Esophagus squamous epithelium (tissue), 5 donors: ENCODE results near the gene NACC1. TPM values are rescaled to one million over a fixed set of nuclear protein-coding genes. Genes with fewer than 3 reads are reported as not detected.

Source experiments
- DNase-seq: peaks from one replicate; lab custom pipeline; 2025; lab: John Stamatoyannopoulos, UW
- H3K27ac ChIP-seq, 4 donors: fragments of 200-600 bp; sonication (generic); one replicate each; pipeline ENCODE4 v1.5.1; 2016 to 2019; ENCODE audit warnings: mild to moderate bottlenecking in 1 of 4
- H3K27me3 ChIP-seq, 4 donors: fragments of 200-600 bp; sonication (generic); 1 replicate in 3 of 4; 2 replicates in 1 of 4; pipeline versions ENCODE4 v1.5.1 to v1.6.0; 2017 to 2021; ENCODE audit warnings: antibody characterized with exemption in 1 of 4
- H3K36me3 ChIP-seq, 3 donors: fragments of 200-600 bp; sonication (generic); one replicate each; pipeline ENCODE4 v1.5.1; 2016 to 2019
- H3K4me1 ChIP-seq, 3 donors: fragments of 200-600 bp; sonication (generic); one replicate each; pipeline ENCODE4 v1.5.1; 2017 to 2019
- H3K4me3 ChIP-seq, 4 donors: fragments of 200-600 bp; sonication (generic); 1 replicate in 3 of 4; 2 replicates in 1 of 4; pipeline ENCODE4 v1.5.1; 2016 to 2019; ENCODE audit warnings: mild to moderate bottlenecking in 2 of 4, moderate library complexity in 1 of 4
- H3K9me3 ChIP-seq, 3 donors: fragments of 200-600 bp; sonication (generic); one replicate each; pipeline ENCODE4 v1.5.1; 2016 to 2019
- POLR2A ChIP-seq, 4 donors: fragments of 450-650 bp; IDR thresholded peaks; one replicate each; pipeline ENCODE4 v1.6.1; 2017; ENCODE audit warnings: antibody characterized with exemption in 4 of 4, mild to moderate bottlenecking in 4 of 4, moderate library complexity in 3 of 4
- WGBS, 2 donors: methylation state at CpG; one replicate each; pipeline ENCODE4 v1.1.5; 2018; 5-methylcytosine and 5-hydroxymethylcytosine counted together
- intact Hi-C: fragments of 100-400 bp; cut with DNase I; formaldehyde crosslinking; loops from one replicate; pipeline ENCODE4 v1.15.0; 2022
- total RNA-seq, 4 donors: library from RNA; depleted of rRNA; stranded (reverse); fragments of >200 nt; gene quantifications; one replicate each; pipeline ENCODE4 v1.1.0, GENCODE V29; 2016
- TF ChIP-seq, protein P1 (sequence below), 6 experiments: fragments of 450-650 bp in 4 of 6; fragments of 200-600 bp in 2 of 6; sonication (generic) in 2 of 6; IDR thresholded peaks; one replicate each; pipeline ENCODE4 v1.5.1; 2016 to 2019; ENCODE audit warnings: antibody characterized with exemption in 6 of 6, mild to moderate bottlenecking in 4 of 6, moderate library complexity in 4 of 6
- donor health status: DM: yes; HTN: yes; CAD: no.

The NACC1 gene
- total RNA-seq, 4 donors from 2014 or later = 26.7 to 45.5 (median 37.1) TPM

DNA sequence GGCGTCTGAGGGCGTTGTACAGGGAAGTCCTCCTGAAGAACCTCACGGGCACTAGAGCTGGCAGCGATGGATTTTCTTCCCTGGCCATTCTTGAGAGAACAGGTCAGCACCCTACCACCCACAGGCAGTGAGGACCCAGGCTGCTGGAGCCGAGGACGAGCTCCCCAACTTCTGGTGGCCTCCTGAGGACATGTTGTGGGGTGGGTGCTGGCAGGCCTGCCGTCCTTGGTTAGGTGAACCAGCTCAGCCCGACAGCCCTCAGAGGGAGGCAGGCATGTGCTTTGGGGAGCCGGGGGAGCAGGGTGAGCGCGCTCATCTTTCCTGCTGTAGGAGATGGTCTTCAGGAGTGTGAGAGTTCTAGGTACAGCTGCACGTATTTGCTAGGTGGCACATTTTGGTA lies 30.8 kb upstream of the NACC1 start:
- intact Hi-C loops = no loop called here
- Histone ChIP-seq H3K9me3 (no peaks in the 10 kb centered on the region), H3K4me1 (peaks cover 0 to 60% (median 21%) of the 10 kb centered on the region in 3 donors), H3K4me3 (no peak overlapping the region), H3K27ac (peak overlapping the region in 2 of 4 donors; percentile 21 to 42), H3K36me3 (peaks cover 0 to 100% (median 25%) of the 10 kb centered on the region in 3 donors), H3K27me3 (no peaks in the 10 kb centered on the region)
- TF ChIP-seq, protein P1, sequence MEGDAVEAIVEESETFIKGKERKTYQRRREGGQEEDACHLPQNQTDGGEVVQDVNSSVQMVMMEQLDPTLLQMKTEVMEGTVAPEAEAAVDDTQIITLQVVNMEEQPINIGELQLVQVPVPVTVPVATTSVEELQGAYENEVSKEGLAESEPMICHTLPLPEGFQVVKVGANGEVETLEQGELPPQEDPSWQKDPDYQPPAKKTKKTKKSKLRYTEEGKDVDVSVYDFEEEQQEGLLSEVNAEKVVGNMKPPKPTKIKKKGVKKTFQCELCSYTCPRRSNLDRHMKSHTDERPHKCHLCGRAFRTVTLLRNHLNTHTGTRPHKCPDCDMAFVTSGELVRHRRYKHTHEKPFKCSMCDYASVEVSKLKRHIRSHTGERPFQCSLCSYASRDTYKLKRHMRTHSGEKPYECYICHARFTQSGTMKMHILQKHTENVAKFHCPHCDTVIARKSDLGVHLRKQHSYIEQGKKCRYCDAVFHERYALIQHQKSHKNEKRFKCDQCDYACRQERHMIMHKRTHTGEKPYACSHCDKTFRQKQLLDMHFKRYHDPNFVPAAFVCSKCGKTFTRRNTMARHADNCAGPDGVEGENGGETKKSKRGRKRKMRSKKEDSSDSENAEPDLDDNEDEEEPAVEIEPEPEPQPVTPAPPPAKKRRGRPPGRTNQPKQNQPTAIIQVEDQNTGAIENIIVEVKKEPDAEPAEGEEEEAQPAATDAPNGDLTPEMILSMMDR (IDR thresholded peaks at IDR 0.05) = no peak
- TF ChIP-seq POLR2A (IDR thresholded peaks at IDR 0.05) = no peak
- 78% methylated on average over 5 of the region's 12 CpGs; no CpG with 5 or more reads in 1 of the 2 donors for WGBS, 2 donors
- DNase-seq = no peak

DNA sequence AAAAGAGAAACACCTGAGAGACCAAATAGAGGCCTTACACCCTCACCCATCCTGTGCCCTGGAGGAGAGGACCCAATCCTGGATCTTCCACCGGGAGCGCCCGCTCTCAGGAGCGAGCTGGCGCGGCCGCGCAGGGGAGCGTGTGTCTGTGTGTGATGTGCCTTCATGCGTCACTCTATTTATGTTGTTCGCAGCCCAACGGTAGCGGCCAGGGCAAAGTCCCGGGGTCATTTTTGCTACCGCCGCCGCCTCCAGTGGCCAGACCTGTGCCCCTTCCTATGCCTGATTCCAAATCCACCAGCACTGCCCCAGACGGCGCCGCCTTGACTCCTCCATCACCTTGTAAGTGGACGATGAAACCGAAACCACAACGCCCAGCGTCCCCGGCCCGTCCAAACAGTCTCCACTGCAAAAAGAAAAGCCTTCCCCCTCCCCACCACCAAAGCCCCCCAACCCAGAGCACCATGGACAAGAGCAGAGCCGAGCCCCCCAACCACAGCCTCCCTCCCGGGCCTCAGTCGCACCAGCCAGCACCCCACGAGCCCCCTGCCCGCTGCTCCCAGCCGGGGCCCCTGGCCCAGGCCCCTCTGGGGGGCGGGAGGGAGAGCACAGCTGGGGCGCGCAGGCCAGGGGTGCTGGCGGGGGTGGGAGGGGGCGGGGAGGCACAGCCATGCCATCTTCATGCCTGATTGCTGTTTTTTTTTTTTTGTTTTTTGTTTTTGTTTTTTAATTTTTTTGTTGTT lies 30.1 kb upstream of the NACC1 start:
- no peak for DNase-seq
- Histone ChIP-seq H3K4me1 (peaks cover 0 to 59% (median 24%) of the 10 kb centered on the region in 3 donors), H3K4me3 (no peak overlapping the region), H3K27me3 (no peaks in the 10 kb centered on the region), H3K9me3 (no peaks in the 10 kb centered on the region), H3K27ac (peak overlapping the region in 1 of 4 donors; percentile 21), H3K36me3 (peaks cover 0 to 99% (median 25%) of the 10 kb centered on the region in 3 donors)
- intact Hi-C loops = no loop called here
- whole genome bisulfite sequencing, 2 donors = 80 to 93% methylated on average over 20 to 31 of the region's 37 CpGs
- TF ChIP-seq POLR2A (IDR thresholded peaks at IDR 0.05) = no peak
- TF ChIP-seq, protein P1 (IDR thresholded peaks at IDR 0.05) = no peak

- no peak for DNase-seq
Observed at GRCh38 chr19:13089139-13089856, 28.8 kb upstream of the NACC1 start.

GRCh38 chr19:13089857-13090507 lies 28.1 kb upstream of the NACC1 start:
- TF ChIP-seq, protein P1 (IDR thresholded peaks at IDR 0.05) = no peak
- no peak for TF ChIP-seq POLR2A (IDR thresholded peaks at IDR 0.05)
- WGBS, 2 donors = 52 to 93% methylated on average over 2 to 3 of the region's 12 CpGs
- no peaks in the 10 kb centered on the region for H3K9me3 ChIP-seq
- no peak overlapping the region for H3K4me3 ChIP-seq
- peaks cover 12 to 72% (median 36%) of the 10 kb centered on the region in 3 donors for H3K4me1 ChIP-seq
- no peak for DNase-seq
- intact Hi-C loops = loop anchor here (5.0 kb wide), 1 partner anchor 108 kb away; no protein-coding TSS in a partner anchor
- H3K27me3 ChIP-seq = no peaks in the 10 kb centered on the region
- H3K36me3 ChIP-seq = peaks cover 0 to 89% (median 13%) of the 10 kb centered on the region in 3 donors
- H3K27ac ChIP-seq = peak overlapping the region; percentile 42 to 94 (median 82)

More at GRCh38 chr19:13089139-13089856, 28.8 kb upstream of the NACC1 start:
- peaks cover 5 to 65% (median 30%) of the 10 kb centered on the region in 3 donors for H3K4me1 ChIP-seq
- no peaks in the 10 kb centered on the region for H3K27me3 ChIP-seq
- peak overlapping the region in 3 of 4 donors; percentile 72 to 94 (median 91) for H3K27ac ChIP-seq
- peaks cover 0 to 89% (median 16%) of the 10 kb centered on the region in 3 donors for H3K36me3 ChIP-seq
- no peak overlapping the region for H3K4me3 ChIP-seq
- H3K9me3 ChIP-seq = no peaks in the 10 kb centered on the region
- WGBS, 2 donors = 73% methylated on average over 3 of the region's 5 CpGs; no CpG with 5 or more reads in 1 of the 2 donors
- intact Hi-C loops = no loop called here
- TF ChIP-seq, protein P1 (IDR thresholded peaks at IDR 0.05) = peak in 1 of 6 experiments; percentile 27
- TF ChIP-seq POLR2A (IDR thresholded peaks at IDR 0.05) = no peak
